ENCODE results near the gene MFSD6. TPM values are rescaled to one million over a fixed set of nuclear protein-coding genes. Genes with fewer than 3 reads are reported as not detected.

Gene MFSD6
- total and polyA plus RNA-seq, 4 donors, result 11.7 to 61.7 (median 37.4) TPM

GRCh38 chr2:190511104-190511503 lies 102.9 kb downstream of the MFSD6 start:
- Histone ChIP-seq H3K9ac (ENCODE audit: insufficient read depth in 1 of 2, low read length in 2 of 2) (no peak overlapping the region), H3K4me3 (no peak overlapping the region), H3K4me1 (ENCODE audit: control insufficient read depth in 5 of 5, insufficient read depth in 5 of 5, low read length in 5 of 5) (no peaks in the 10 kb centered on the region), H3K9me3 (ENCODE audit: control insufficient read depth in 4 of 4, insufficient read depth in 3 of 4, low read length in 3 of 4) (peaks cover 0 to 2% (median 0%) of the 10 kb centered on the region in 4 donors), H3K27me3 (ENCODE audit: control insufficient read depth in 3 of 3, insufficient read depth in 3 of 3, low read length in 2 of 3) (no peaks in the 10 kb centered on the region), H3K27ac (ENCODE audit: low read depth in 1 of 2, low read length in 1 of 2) (no peak overlapping the region), H3K36me3 (ENCODE audit: control insufficient read depth in 4 of 4, insufficient read depth in 4 of 4, low read length in 4 of 4) (peaks cover 2 to 16% (median 8%) of the 10 kb centered on the region in 4 donors)
- no peak for TF ChIP-seq CTCF (IDR thresholded peaks at IDR 0.05; ENCODE audit: control extremely low read depth, extremely low read depth)
- ATAC-seq (ENCODE audit: insufficient read depth, low FRiP score) (no peak), DNase-seq (peak in 2 of 3 donors; percentile 75 to 78)
- WGBS, 2 donors, result 66 to 75% methylated on average over 2 of the region's 2 CpGs

- Histone ChIP-seq H3K4me3 (no peak overlapping the region), H3K27ac (ENCODE audit: low read depth in 1 of 2, low read length in 1 of 2) (peak overlapping the region in 1 of 2 donors; percentile 36), H3K4me1 (ENCODE audit: control insufficient read depth in 5 of 5, insufficient read depth in 5 of 5, low read length in 5 of 5) (no peaks in the 10 kb centered on the region), H3K27me3 (ENCODE audit: control insufficient read depth in 3 of 3, insufficient read depth in 3 of 3, low read length in 2 of 3) (no peaks in the 10 kb centered on the region), H3K36me3 (ENCODE audit: control insufficient read depth in 4 of 4, insufficient read depth in 4 of 4, low read length in 4 of 4) (peaks cover 0 to 21% (median 8%) of the 10 kb centered on the region in 4 donors), H3K9me3 (ENCODE audit: control insufficient read depth in 4 of 4, insufficient read depth in 3 of 4, low read length in 3 of 4) (peaks cover 0 to 2% (median 0%) of the 10 kb centered on the region in 4 donors), H3K9ac (ENCODE audit: insufficient read depth in 1 of 2, low read length in 2 of 2) (no peak overlapping the region)
- TF ChIP-seq CTCF (IDR thresholded peaks at IDR 0.05; ENCODE audit: control extremely low read depth, extremely low read depth), result no peak
- WGBS, 2 donors, result 64 to 74% methylated on average over 5 of the region's 5 CpGs
- DNase-seq, result no peak
- no peak for ATAC-seq (ENCODE audit: insufficient read depth, low FRiP score)
Observed at GRCh38 chr2:190512539-190513095, 104.5 kb downstream of the MFSD6 start.

- peaks cover 0 to 17% (median 8%) of the 10 kb centered on the region in 4 donors for H3K36me3 ChIP-seq (ENCODE audit: control insufficient read depth in 4 of 4, insufficient read depth in 4 of 4, low read length in 4 of 4)
- WGBS, 2 donors, result 85 to 92% methylated on average over 2 of the region's 2 CpGs
- H3K9ac ChIP-seq (ENCODE audit: insufficient read depth in 1 of 2, low read length in 2 of 2), result no peak overlapping the region
- H3K4me3 ChIP-seq, result no peak overlapping the region
- ATAC-seq (ENCODE audit: insufficient read depth, low FRiP score) (no peak), DNase-seq (no peak)
- H3K9me3 ChIP-seq (ENCODE audit: control insufficient read depth in 4 of 4, insufficient read depth in 3 of 4, low read length in 3 of 4), result peaks cover 0 to 2% (median 0%) of the 10 kb centered on the region in 4 donors
- H3K27ac ChIP-seq (ENCODE audit: low read depth in 1 of 2, low read length in 1 of 2), result no peak overlapping the region
- no peaks in the 10 kb centered on the region for H3K27me3 ChIP-seq (ENCODE audit: control insufficient read depth in 3 of 3, insufficient read depth in 3 of 3, low read length in 2 of 3)
- H3K4me1 ChIP-seq (ENCODE audit: control insufficient read depth in 5 of 5, insufficient read depth in 5 of 5, low read length in 5 of 5), result no peaks in the 10 kb centered on the region
- TF ChIP-seq CTCF (IDR thresholded peaks at IDR 0.05; ENCODE audit: control extremely low read depth, extremely low read depth), result no peak
Observed at GRCh38 chr2:190513877-190514276, 105.7 kb downstream of the MFSD6 start.

- DNase-seq, result no peak
- TF ChIP-seq CTCF (IDR thresholded peaks at IDR 0.05; ENCODE audit: control extremely low read depth, extremely low read depth), result no peak
- Histone ChIP-seq H3K36me3 (ENCODE audit: control insufficient read depth in 4 of 4, insufficient read depth in 4 of 4, low read length in 4 of 4) (peaks cover 0 to 15% (median 6%) of the 10 kb centered on the region in 4 donors), H3K4me3 (no peak overlapping the region), H3K9ac (ENCODE audit: insufficient read depth in 1 of 2, low read length in 2 of 2) (no peak overlapping the region), H3K27me3 (ENCODE audit: control insufficient read depth in 3 of 3, insufficient read depth in 3 of 3, low read length in 2 of 3) (no peaks in the 10 kb centered on the region), H3K9me3 (ENCODE audit: control insufficient read depth in 4 of 4, insufficient read depth in 3 of 4, low read length in 3 of 4) (peaks cover 0 to 2% (median 0%) of the 10 kb centered on the region in 4 donors), H3K4me1 (ENCODE audit: control insufficient read depth in 5 of 5, insufficient read depth in 5 of 5, low read length in 5 of 5) (no peaks in the 10 kb centered on the region), H3K27ac (ENCODE audit: low read depth in 1 of 2, low read length in 1 of 2) (no peak overlapping the region)
- no peak for ATAC-seq (ENCODE audit: insufficient read depth, low FRiP score)
- WGBS, 2 donors, result 98 to 100% methylated on average over 1 of the region's 1 CpG
Observed at GRCh38 chr2:190514676-190515075, 106.5 kb downstream of the MFSD6 start.

Measured in lung (tissue), 12 donors.